Stomach (tissue), 9 donors: ENCODE measurements around the gene FAM114A1. TPM values are rescaled to one million over a fixed set of nuclear protein-coding genes. Genes with fewer than 3 reads are reported as not detected.
A peak's percentile ranks its signal among the peaks of the same experiment; 100 is the strongest.

Experiments used
- DNase-seq, 2 donors: peaks; one replicate each; pipeline versions ENCODE4 v3.0.0 to v3.0.0-alpha.2; 2013 to 2019
- H3K27ac ChIP-seq, 5 donors: fragments of 200-600 bp in 4 of 5; sonication (generic) in 4 of 5; one replicate each; pipeline ENCODE4 v1.5.1; 2013 to 2019; ENCODE audit warnings: mild to moderate bottlenecking in 1 of 5, moderate library complexity in 1 of 5
- H3K27me3 ChIP-seq, 3 donors: fragments of 200-600 bp; sonication (generic); one replicate each; pipeline ENCODE4 v1.5.1; 2017 to 2019; ENCODE audit warnings: mixed run types in 1 of 3
- H3K36me3 ChIP-seq, 4 donors: fragments of 200-600 bp; sonication (generic); 1 replicate in 3 of 4; 2 replicates in 1 of 4; pipeline ENCODE4 v1.5.1; 2016 to 2019
- H3K4me1 ChIP-seq, 4 donors: fragments of 200-600 bp; sonication (generic); one replicate each; pipeline ENCODE4 v1.5.1; 2016 to 2019
- H3K4me3 ChIP-seq, 4 donors: fragments of 200-600 bp; sonication (generic) in 3 of 4; one replicate each; pipeline ENCODE4 v1.5.1; 2016 to 2019; ENCODE audit warnings: mild to moderate bottlenecking in 1 of 4
- H3K9me3 ChIP-seq, 4 donors: fragments of 200-600 bp; sonication (generic); one replicate each; pipeline ENCODE4 v1.5.1; 2016 to 2019
- EP300 ChIP-seq: sonication (generic); formaldehyde crosslinking; IDR thresholded peaks from one replicate; pipeline ENCODE4 v1.6.1; 2017; ENCODE audit warnings: antibody characterized with exemption
- POLR2A ChIP-seq, 4 donors: fragments of 450-650 bp; IDR thresholded peaks; one replicate each; pipeline ENCODE4 v1.6.1; 2016; ENCODE audit warnings: antibody characterized with exemption in 4 of 4, control low read depth in 2 of 4, mild to moderate bottlenecking in 1 of 4, moderate library complexity in 1 of 4
- POLR2AphosphoS5 ChIP-seq, 3 donors: sonication (generic); formaldehyde crosslinking; IDR thresholded peaks; one replicate each; pipeline ENCODE4 v1.6.1; 2016; ENCODE audit warnings: antibody characterized with exemption in 3 of 3
- WGBS, 5 donors: extraction: QIAGEN DNeasy Blood & Tissue Kit in 3 of 5; methylation state at CpG; one replicate each; pipeline versions ENCODE4 v1.1.5 to v1.1.7; 2013 to 2018; 5-methylcytosine and 5-hydroxymethylcytosine counted together
- intact Hi-C: fragments of 100-400 bp; cut with DNase I; formaldehyde crosslinking; loops from one replicate; pipeline ENCODE4 v1.15.1; 2023; ENCODE audit warnings: low total_unique reads
- polyA plus RNA-seq, 3 donors: library from polyadenylated mRNA; stranded (reverse); fragments of 200-250 nt; gene quantifications; one replicate each; pipeline ENCODE4 v1.2.3, GENCODE V29; 2013
- total RNA-seq, 5 donors: library from RNA; depleted of rRNA; stranded (reverse); fragments of >200 nt; gene quantifications; one replicate each; pipeline versions ENCODE4 v1.1.0 to v1.2.3, GENCODE V29; 2014 to 2016
- TF ChIP-seq, protein P1 (sequence below), 7 experiments: fragments of 450-650 bp in 4 of 7; fragments of 200-600 bp in 3 of 7; sonication (generic) in 3 of 7; IDR thresholded peaks; one replicate each; pipeline ENCODE4 v1.5.1; 2016 to 2019; ENCODE audit warnings: antibody characterized with exemption in 7 of 7, control low read depth in 2 of 7, mild to moderate bottlenecking in 1 of 7
- donor health status: healthy with polysubstance abuse.
- donor health status: Bipolar disorder and iron deficiency.
- donor health status: healthy.

FAM114A1 gene
- total and polyA plus RNA-seq, 8 donors: 10.4 to 149 (median 47.9) TPM

- H3K4me3 ChIP-seq: no peak overlapping the region
- TF ChIP-seq POLR2AphosphoS5 (IDR thresholded peaks at IDR 0.05) (no peak), EP300 (no peak), POLR2A (IDR thresholded peaks at IDR 0.05) (no peak)
- TF ChIP-seq, protein P1, sequence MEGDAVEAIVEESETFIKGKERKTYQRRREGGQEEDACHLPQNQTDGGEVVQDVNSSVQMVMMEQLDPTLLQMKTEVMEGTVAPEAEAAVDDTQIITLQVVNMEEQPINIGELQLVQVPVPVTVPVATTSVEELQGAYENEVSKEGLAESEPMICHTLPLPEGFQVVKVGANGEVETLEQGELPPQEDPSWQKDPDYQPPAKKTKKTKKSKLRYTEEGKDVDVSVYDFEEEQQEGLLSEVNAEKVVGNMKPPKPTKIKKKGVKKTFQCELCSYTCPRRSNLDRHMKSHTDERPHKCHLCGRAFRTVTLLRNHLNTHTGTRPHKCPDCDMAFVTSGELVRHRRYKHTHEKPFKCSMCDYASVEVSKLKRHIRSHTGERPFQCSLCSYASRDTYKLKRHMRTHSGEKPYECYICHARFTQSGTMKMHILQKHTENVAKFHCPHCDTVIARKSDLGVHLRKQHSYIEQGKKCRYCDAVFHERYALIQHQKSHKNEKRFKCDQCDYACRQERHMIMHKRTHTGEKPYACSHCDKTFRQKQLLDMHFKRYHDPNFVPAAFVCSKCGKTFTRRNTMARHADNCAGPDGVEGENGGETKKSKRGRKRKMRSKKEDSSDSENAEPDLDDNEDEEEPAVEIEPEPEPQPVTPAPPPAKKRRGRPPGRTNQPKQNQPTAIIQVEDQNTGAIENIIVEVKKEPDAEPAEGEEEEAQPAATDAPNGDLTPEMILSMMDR (IDR thresholded peaks at IDR 0.05): no peak
- peaks cover 4 to 40% (median 31%) of the 10 kb centered on the region in 4 donors for H3K36me3 ChIP-seq
- H3K9me3 ChIP-seq: no peaks in the 10 kb centered on the region
- 82 to 92% (median 89%) methylated on average over 3 of the region's 3 CpGs for WGBS, 5 donors
- intact Hi-C loops: no loop called here
- peak overlapping the region; percentile 13 to 80 (median 62) for H3K27ac ChIP-seq
- no peaks in the 10 kb centered on the region for H3K27me3 ChIP-seq
- no peak for DNase-seq
- peaks cover 0 to 39% (median 17%) of the 10 kb centered on the region in 4 donors for H3K4me1 ChIP-seq
These were observed 79.3 kb downstream of the FAM114A1 start for GRCh38 chr4:38946919-38947318.

DNA sequence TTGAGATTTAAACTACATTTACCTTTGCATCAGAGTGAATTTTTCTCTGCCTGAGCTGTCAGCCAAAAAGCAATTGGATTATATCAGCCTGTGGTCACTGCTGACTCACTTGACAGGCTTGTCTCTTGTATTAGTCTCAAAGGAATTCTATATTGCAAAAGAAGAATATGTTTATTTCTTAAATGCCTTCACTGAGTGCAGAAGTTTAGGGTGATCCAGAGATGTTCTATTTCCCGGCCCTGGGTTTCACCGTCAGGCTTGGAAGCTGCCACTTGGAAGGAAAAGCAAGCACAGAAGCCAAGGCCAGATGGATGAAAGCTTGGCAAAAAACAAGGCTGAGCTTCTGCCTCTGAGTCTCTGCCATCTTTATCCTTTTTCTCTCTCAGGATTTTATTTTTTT, 80.9 kb downstream of the FAM114A1 start:
- DNase-seq: peak in 1 of 2 donors; percentile 57
- Histone ChIP-seq H3K4me3 (no peak overlapping the region), H3K36me3 (peaks cover 4 to 24% (median 20%) of the 10 kb centered on the region in 4 donors), H3K27ac (peak overlapping the region in 4 of 5 donors; percentile 57 to 80 (median 63)), H3K27me3 (no peaks in the 10 kb centered on the region), H3K9me3 (no peaks in the 10 kb centered on the region), H3K4me1 (peaks cover 0 to 39% (median 16%) of the 10 kb centered on the region in 4 donors)
- intact Hi-C loops: no loop called here
- TF ChIP-seq, protein P1 (IDR thresholded peaks at IDR 0.05): no peak
- TF ChIP-seq EP300 (peak; percentile 34), POLR2A (IDR thresholded peaks at IDR 0.05) (no peak), POLR2AphosphoS5 (IDR thresholded peaks at IDR 0.05) (peak; percentile 44 to 87 (median 55))
- WGBS, 5 donors: 46 to 82% (median 66%) methylated on average over 2 of the region's 2 CpGs

- peak in 1 of 2 donors; percentile 62 for DNase-seq
These were observed 81.9 kb downstream of the FAM114A1 start for GRCh38 chr4:38949411-38950051.

DNA sequence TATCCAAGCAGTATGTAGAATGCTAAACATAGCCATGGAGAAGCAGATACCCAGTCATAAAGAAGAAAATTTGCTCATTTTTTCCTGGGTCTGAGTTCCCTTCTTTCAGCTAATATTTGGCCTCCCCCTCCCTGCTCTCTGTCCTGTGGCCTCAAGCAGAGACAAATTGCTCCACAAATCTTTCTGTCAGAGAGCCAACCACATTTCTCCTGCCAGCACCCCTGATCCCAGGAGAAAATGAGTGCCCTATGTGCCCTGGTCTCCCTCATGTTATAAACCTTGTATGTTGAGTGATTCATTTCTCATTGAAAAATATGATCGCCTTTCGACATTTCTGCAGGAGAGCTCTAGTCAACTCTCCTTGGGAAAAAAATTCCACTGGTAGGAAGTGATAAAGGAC, 82.6 kb downstream of the FAM114A1 start:
- WGBS, 5 donors: 79 to 92% (median 81%) methylated on average over 2 of the region's 2 CpGs
- no peaks in the 10 kb centered on the region for H3K9me3 ChIP-seq
- H3K36me3 ChIP-seq: peaks cover 0 to 8% (median 5%) of the 10 kb centered on the region in 4 donors
- TF ChIP-seq POLR2AphosphoS5 (IDR thresholded peaks at IDR 0.05): no peak
- TF ChIP-seq, protein P1 (IDR thresholded peaks at IDR 0.05): no peak
- no peak for TF ChIP-seq EP300
- no peaks in the 10 kb centered on the region for H3K27me3 ChIP-seq
- H3K4me1 ChIP-seq: peaks cover 0 to 39% (median 13%) of the 10 kb centered on the region in 4 donors
- H3K4me3 ChIP-seq: no peak overlapping the region
- intact Hi-C loops: no loop called here
- peak overlapping the region in 3 of 5 donors; percentile 14 to 80 (median 16) for H3K27ac ChIP-seq
- no peak for DNase-seq

More at GRCh38 chr4:38949411-38950051, 81.9 kb downstream of the FAM114A1 start:
- H3K36me3 ChIP-seq: peaks cover 3 to 14% (median 11%) of the 10 kb centered on the region in 4 donors
- peaks cover 0 to 39% (median 13%) of the 10 kb centered on the region in 4 donors for H3K4me1 ChIP-seq
- no peaks in the 10 kb centered on the region for H3K9me3 ChIP-seq
- 35 to 40% (median 37%) methylated on average over 5 of the region's 5 CpGs for WGBS, 5 donors
- TF ChIP-seq POLR2A (IDR thresholded peaks at IDR 0.05) (no peak), POLR2AphosphoS5 (IDR thresholded peaks at IDR 0.05) (no peak)
- TF ChIP-seq, protein P1 (IDR thresholded peaks at IDR 0.05): no peak
- no peaks in the 10 kb centered on the region for H3K27me3 ChIP-seq
- peak overlapping the region in 3 of 5 donors; percentile 14 to 80 (median 26) for H3K27ac ChIP-seq
- intact Hi-C loops: no loop called here
- H3K4me3 ChIP-seq: no peak overlapping the region
